HG03103 (cell line): ENCODE data around the gene NDST4.
A peak's percentile ranks its signal among the peaks of the same experiment; 100 is the strongest.
"Not testable (repeated sequence)": the region's sequence is repeated elsewhere in the genome, so short reads cannot be mapped to it uniquely, and the experiment has no call there.

Experiments used
- ATAC-seq: cut with Tn5 transposase; IDR thresholded peaks from one replicate; pipeline ENCODE4 v1.9.1; 2021; ENCODE audit warnings: low read depth; ENCODE audit not compliant: unreplicated experiment

Gene NDST4

GRCh38 chr4:115058533-115058932 is 54.9 kb downstream of the NDST4 start:
- no peak for ATAC-seq

GRCh38 chr4:115054836-115055235 is 58.6 kb downstream of the NDST4 start:
- peak; percentile 59 for ATAC-seq

- no peak for ATAC-seq
Measured at GRCh38 chr4:115053313-115053712, 60.1 kb downstream of the NDST4 start.

- ATAC-seq, result no peak
Measured at GRCh38 chr4:115042496-115042895, 70.9 kb downstream of the NDST4 start.

GRCh38 chr4:115030281-115030680 is 83.1 kb downstream of the NDST4 start:
- no peak for ATAC-seq

GRCh38 chr4:115028682-115029410 is 84.6 kb downstream of the NDST4 start:
- no peak for ATAC-seq

GRCh38 chr4:114999880-115000279 is 113.5 kb downstream of the NDST4 start:
- no peak for ATAC-seq

GRCh38 chr4:114998316-114998715 is 115.1 kb downstream of the NDST4 start:
- ATAC-seq, result no peak

GRCh38 chr4:114997576-114998247 is 115.7 kb downstream of the NDST4 start:
- no peak for ATAC-seq

- ATAC-seq, result no peak
Measured at GRCh38 chr4:114986133-114986532, 127.3 kb downstream of the NDST4 start.

- no peak for ATAC-seq
Measured at GRCh38 chr4:114980932-114981708, 132.3 kb downstream of the NDST4 start.

- not testable (repeated sequence) for ATAC-seq
Measured at GRCh38 chr4:114980399-114980798, 133.0 kb downstream of the NDST4 start.

- no peak for ATAC-seq
Measured at GRCh38 chr4:114976901-114977300, 136.5 kb downstream of the NDST4 start.

GRCh38 chr4:114964026-114964425 is 149.4 kb downstream of the NDST4 start:
- no peak for ATAC-seq

- ATAC-seq, result no peak
Measured at GRCh38 chr4:114945616-114946015, 167.8 kb downstream of the NDST4 start.

- ATAC-seq, result no peak
Measured at GRCh38 chr4:114941503-114941902, 171.9 kb downstream of the NDST4 start.

- no peak for ATAC-seq
Measured at GRCh38 chr4:114927881-114928280, 185.5 kb downstream of the NDST4 start.

- ATAC-seq, result no peak
Measured at GRCh38 chr4:114926583-114926982, 186.8 kb downstream of the NDST4 start.

GRCh38 chr4:114924311-114924710 is 189.1 kb downstream of the NDST4 start:
- no peak for ATAC-seq

- no peak for ATAC-seq
Measured at GRCh38 chr4:114922592-114922933, 190.9 kb downstream of the NDST4 start.

GRCh38 chr4:114921790-114922591 is 191.4 kb downstream of the NDST4 start:
- ATAC-seq, result no peak
